Inferior parietal cortex (tissue), 1 donor: ENCODE data around the gene SORCS1.
A peak's percentile ranks its signal among the peaks of the same experiment; 100 is the strongest.
"Not testable (repeated sequence)": the region's sequence is repeated elsewhere in the genome, so short reads cannot be mapped to it uniquely, and the experiment has no call there.

ENCODE experiments used
- DNase-seq: peaks from one replicate; pipeline ENCODE4 v3.0.0-alpha.2; 2016; ENCODE audit errors: extremely low spot score

The SORCS1 gene

GRCh38 chr10:106947643-106948042, 216.9 kb downstream of the SORCS1 start:
- no peak for DNase-seq

GRCh38 chr10:106942035-106942662, 222.4 kb downstream of the SORCS1 start:
- DNase-seq, result no peak

GRCh38 chr10:106941297-106942034, 223.0 kb downstream of the SORCS1 start:
- no peak for DNase-seq

GRCh38 chr10:106938513-106938912, 226.0 kb downstream of the SORCS1 start:
- no peak for DNase-seq

GRCh38 chr10:106935978-106936451, 228.5 kb downstream of the SORCS1 start:
- DNase-seq, result peak; percentile 51

- no peak for DNase-seq
Observed at GRCh38 chr10:106931853-106932249, 232.7 kb downstream of the SORCS1 start.

- DNase-seq, result no peak
Observed at GRCh38 chr10:106931159-106931852, 233.2 kb downstream of the SORCS1 start.

- DNase-seq, result no peak
Observed at GRCh38 chr10:106930751-106931150, 233.8 kb downstream of the SORCS1 start.

- no peak for DNase-seq
Observed at GRCh38 chr10:106929291-106929895, 235.1 kb downstream of the SORCS1 start.

GRCh38 chr10:106928151-106928550, 236.4 kb downstream of the SORCS1 start:
- DNase-seq, result not testable (repeated sequence)

GRCh38 chr10:106925191-106925590, 239.3 kb downstream of the SORCS1 start:
- no peak for DNase-seq

- no peak for DNase-seq
Observed at GRCh38 chr10:106920538-106920937, 244.0 kb downstream of the SORCS1 start.

GRCh38 chr10:106919871-106920282, 244.6 kb downstream of the SORCS1 start:
- DNase-seq, result no peak

- DNase-seq, result peak; percentile 52
Observed at GRCh38 chr10:106917452-106918055, 247.0 kb downstream of the SORCS1 start.

- DNase-seq, result no peak
Observed at GRCh38 chr10:106914016-106914415, 250.5 kb downstream of the SORCS1 start.

- DNase-seq, result no peak
Observed at GRCh38 chr10:106913348-106913747, 251.2 kb downstream of the SORCS1 start.

- no peak for DNase-seq
Observed at GRCh38 chr10:106911096-106911495, 253.4 kb downstream of the SORCS1 start.

GRCh38 chr10:106910666-106911065, 253.8 kb downstream of the SORCS1 start:
- no peak for DNase-seq

- no peak for DNase-seq
Observed at GRCh38 chr10:106908225-106908624, 256.3 kb downstream of the SORCS1 start.

GRCh38 chr10:106904209-106904608, 260.3 kb downstream of the SORCS1 start:
- DNase-seq, result no peak

- no peak for DNase-seq
Observed at GRCh38 chr10:106903180-106903579, 261.3 kb downstream of the SORCS1 start.
